Duodenal mucosa (tissue), 2 donors: ENCODE measurements around the gene CHMP5.

ENCODE experiments used
- H3K27ac ChIP-seq: one replicate; pipeline ENCODE4 v1.7.0; 2013; ENCODE audit warnings: low read depth, low read length
- H3K27me3 ChIP-seq, 2 donors: one replicate each; pipeline ENCODE4 v1.7.0; 2013; ENCODE audit warnings: low read length in 2 of 2, control low read depth in 1 of 2; ENCODE audit not compliant: insufficient read depth in 2 of 2, control insufficient read depth in 1 of 2
- H3K36me3 ChIP-seq, 2 donors: one replicate each; pipeline ENCODE4 v1.7.0; 2013; ENCODE audit warnings: low read length in 2 of 2, control low read depth in 1 of 2; ENCODE audit not compliant: insufficient read depth in 2 of 2, control insufficient read depth in 1 of 2
- H3K4me1 ChIP-seq, 2 donors: one replicate each; pipeline ENCODE4 v1.7.0; 2013; ENCODE audit warnings: low read length in 2 of 2, control low read depth in 1 of 2; ENCODE audit not compliant: insufficient read depth in 2 of 2, control insufficient read depth in 1 of 2
- H3K4me3 ChIP-seq, 2 donors: one replicate each; pipeline ENCODE4 v1.7.0; 2013; ENCODE audit warnings: low read length in 2 of 2, low read depth in 1 of 2
- H3K9ac ChIP-seq, 2 donors: one replicate each; pipeline ENCODE4 v1.7.0; 2013; ENCODE audit warnings: low read length in 2 of 2, low read depth in 1 of 2
- H3K9me3 ChIP-seq, 2 donors: one replicate each; pipeline ENCODE4 v1.7.0; 2013; ENCODE audit warnings: low read length in 2 of 2, control low read depth in 1 of 2; ENCODE audit not compliant: control insufficient read depth in 1 of 2

Gene CHMP5

DNA sequence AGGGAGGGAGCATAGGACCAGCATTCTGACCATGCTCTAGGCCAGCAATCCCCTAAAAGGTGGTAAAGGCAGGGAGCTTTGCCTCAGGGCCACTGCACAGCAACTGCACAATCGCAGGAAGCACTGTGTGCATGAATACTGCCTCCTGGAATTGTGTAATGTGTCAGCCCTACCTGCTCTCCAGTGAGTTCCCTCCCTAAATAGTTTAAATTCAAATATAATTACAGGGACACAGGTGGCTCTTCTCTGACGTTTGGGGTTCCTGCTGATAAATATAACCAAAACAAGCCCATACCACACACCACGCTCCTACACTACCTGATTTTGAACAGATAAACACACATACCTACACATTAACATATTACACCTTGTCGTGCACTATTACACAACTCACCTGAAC lies 9.4 kb upstream of the CHMP5 start:
- H3K36me3 ChIP-seq, result peaks cover 53 to 79% of the 10 kb centered on the region in 2 donors

DNA sequence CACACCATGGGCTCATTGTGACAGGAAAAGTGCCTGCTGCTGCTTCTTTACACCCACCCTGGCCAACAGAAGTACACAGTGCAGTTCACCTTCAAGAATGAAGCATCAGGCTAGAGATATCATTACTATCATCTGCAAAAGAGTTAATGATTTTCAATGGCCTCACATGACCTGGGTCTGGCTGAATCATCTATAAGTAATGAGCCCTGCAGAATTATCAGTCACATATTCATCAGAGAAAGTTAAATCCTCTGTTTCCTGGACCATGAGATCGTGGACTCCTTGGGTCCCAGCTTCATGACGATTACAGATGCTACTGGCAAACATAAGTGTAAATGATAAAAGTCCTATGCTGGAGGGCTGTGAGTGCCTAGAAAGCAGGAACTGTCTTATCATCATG lies 8.6 kb upstream of the CHMP5 start:
- no peaks in the 10 kb centered on the region for H3K9me3 ChIP-seq
- no peak overlapping the region for H3K9ac ChIP-seq
- H3K36me3 ChIP-seq, result peaks cover 59 to 85% of the 10 kb centered on the region in 2 donors
- H3K27ac ChIP-seq, result no peak overlapping the region
- no peaks in the 10 kb centered on the region for H3K4me1 ChIP-seq
- no peak overlapping the region for H3K4me3 ChIP-seq
- no peaks in the 10 kb centered on the region for H3K27me3 ChIP-seq

More for the DNA sequence above, 9.4 kb upstream of the CHMP5 start:
- Histone ChIP-seq H3K9ac (no peak overlapping the region), H3K27me3 (no peaks in the 10 kb centered on the region), H3K27ac (no peak overlapping the region), H3K4me1 (no peaks in the 10 kb centered on the region), H3K9me3 (no peaks in the 10 kb centered on the region), H3K4me3 (no peak overlapping the region)

DNA sequence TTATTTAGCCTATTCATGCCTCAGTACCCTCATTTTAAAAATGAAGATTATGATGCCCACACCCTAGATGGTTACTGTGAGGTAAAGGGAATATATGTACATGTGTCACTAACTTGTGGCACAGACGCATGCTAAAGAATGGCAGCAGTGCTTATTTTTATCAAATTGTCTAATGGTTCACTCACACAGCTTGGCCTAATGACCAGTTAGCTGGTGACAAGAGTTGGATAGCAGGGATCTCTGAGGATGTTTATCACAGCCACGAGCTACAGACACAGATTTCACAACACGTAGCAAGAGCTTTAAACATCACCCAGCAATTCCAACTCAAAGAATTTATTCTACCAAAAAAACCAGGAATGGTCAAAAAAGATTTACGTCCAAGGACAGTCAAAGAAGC lies 7.6 kb upstream of the CHMP5 start:
- Histone ChIP-seq H3K4me1 (no peaks in the 10 kb centered on the region), H3K36me3 (peaks cover 65 to 90% of the 10 kb centered on the region in 2 donors), H3K9ac (no peak overlapping the region)

DNA sequence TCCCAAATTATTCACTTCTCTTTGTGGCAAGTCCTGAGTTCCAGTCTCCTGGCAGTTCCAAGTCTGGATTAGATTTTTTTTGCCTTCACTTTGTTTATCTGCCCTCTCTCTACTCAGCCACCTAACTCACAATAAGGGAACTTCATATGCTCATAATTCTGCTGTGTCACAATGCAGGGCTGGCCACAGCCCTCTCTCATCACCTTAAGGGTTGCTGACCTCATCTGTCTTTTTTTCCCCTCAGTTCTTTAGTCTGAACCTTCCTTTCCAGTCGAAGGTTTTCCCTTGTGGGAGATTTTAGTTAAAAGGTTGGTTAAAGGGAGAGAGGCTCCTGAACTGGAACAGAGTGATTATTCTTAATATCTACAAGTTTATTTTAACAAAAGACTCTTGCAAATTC lies 4.5 kb upstream of the CHMP5 start:
- no peak overlapping the region for H3K4me3 ChIP-seq
- H3K27ac ChIP-seq, result no peak overlapping the region
- H3K9ac ChIP-seq, result no peak overlapping the region
- H3K9me3 ChIP-seq, result no peaks in the 10 kb centered on the region
- no peaks in the 10 kb centered on the region for H3K27me3 ChIP-seq
- peaks cover 46 to 61% of the 10 kb centered on the region in 2 donors for H3K36me3 ChIP-seq
- peaks cover 12 to 19% of the 10 kb centered on the region in 2 donors for H3K4me1 ChIP-seq

More for the DNA sequence above, 7.6 kb upstream of the CHMP5 start:
- Histone ChIP-seq H3K9me3 (no peaks in the 10 kb centered on the region), H3K27me3 (no peaks in the 10 kb centered on the region), H3K4me3 (no peak overlapping the region), H3K27ac (no peak overlapping the region)

DNA sequence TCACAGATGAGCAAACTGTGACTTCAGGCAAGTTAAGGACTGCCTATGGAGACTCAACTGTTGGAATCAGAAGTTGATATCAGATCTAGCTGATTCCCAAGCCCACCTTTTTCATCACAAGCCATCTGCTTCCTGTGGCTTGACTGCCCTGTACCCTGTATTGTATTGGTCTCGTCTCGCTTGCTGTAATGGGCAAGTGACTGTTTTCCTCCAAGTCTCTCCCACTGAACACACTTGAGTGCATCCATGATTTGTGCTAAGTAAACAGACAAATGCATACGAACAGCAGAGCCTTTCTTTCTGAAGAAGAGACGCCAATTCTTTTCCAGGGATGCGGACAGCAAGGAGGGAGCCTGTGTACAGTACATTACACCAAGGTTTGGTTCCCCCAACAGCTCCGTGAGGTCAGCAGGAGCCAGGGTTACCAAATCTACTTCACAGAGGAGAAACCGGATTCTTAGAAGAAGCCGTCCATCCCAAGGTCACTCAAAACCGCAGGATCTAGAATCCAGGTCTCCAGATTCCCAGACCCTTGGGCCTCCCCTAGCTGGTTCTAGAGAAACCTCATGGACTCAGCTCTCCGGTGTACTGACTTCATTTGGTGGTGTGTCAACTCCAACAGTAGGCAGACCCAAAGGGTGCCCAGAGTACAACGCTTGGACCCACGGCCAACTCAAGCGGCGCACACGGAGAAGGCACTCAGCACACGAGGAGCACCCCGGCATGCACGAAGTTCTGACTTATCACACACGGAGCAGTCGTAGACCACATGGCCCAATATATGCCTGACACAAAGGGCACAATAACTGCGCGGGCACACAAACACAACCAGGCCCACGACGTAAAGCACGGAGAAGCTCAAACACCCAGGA lies 1.5 kb upstream of the CHMP5 start:
- H3K27ac ChIP-seq, result peak overlapping the region; percentile 84
- peak overlapping the region; percentile 98 to 99 for H3K4me3 ChIP-seq
- H3K27me3 ChIP-seq, result no peaks in the 10 kb centered on the region
- peaks cover 43 to 52% of the 10 kb centered on the region in 2 donors for H3K36me3 ChIP-seq
- peak overlapping the region; percentile 96 to 98 for H3K9ac ChIP-seq
- no peaks in the 10 kb centered on the region for H3K9me3 ChIP-seq
- peaks cover 24 to 33% of the 10 kb centered on the region in 2 donors for H3K4me1 ChIP-seq

DNA sequence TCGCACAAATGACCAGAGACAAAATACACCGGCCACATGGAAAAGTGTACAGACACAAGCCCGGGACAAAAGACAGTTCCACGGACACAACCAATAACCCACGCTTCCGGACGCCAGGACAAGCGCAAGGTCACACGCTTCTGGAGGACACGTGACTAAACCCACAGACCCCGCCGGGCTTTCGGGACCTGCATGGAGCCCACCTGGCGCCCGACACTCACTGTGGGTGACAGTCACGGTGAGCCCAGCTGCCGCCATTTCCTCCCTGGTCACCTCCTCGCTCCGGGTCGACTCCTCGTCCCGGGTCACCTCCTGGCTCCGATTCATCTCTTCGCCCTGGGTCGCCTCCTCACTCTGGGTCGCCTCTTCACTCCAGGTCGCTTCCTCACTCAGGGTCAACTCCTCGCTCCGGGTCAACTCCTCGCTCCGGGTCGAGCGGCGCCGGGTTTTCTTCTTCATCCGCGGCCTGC lies 811 bp upstream of the CHMP5 start:
- no peaks in the 10 kb centered on the region for H3K27me3 ChIP-seq
- peaks cover 38 to 49% of the 10 kb centered on the region in 2 donors for H3K36me3 ChIP-seq
- H3K4me1 ChIP-seq, result peaks cover 24 to 33% of the 10 kb centered on the region in 2 donors
- H3K9me3 ChIP-seq, result no peaks in the 10 kb centered on the region
- H3K27ac ChIP-seq, result peak overlapping the region; percentile 84
- peak overlapping the region; percentile 96 to 98 for H3K9ac ChIP-seq
- H3K4me3 ChIP-seq, result peak overlapping the region; percentile 98 to 99

DNA sequence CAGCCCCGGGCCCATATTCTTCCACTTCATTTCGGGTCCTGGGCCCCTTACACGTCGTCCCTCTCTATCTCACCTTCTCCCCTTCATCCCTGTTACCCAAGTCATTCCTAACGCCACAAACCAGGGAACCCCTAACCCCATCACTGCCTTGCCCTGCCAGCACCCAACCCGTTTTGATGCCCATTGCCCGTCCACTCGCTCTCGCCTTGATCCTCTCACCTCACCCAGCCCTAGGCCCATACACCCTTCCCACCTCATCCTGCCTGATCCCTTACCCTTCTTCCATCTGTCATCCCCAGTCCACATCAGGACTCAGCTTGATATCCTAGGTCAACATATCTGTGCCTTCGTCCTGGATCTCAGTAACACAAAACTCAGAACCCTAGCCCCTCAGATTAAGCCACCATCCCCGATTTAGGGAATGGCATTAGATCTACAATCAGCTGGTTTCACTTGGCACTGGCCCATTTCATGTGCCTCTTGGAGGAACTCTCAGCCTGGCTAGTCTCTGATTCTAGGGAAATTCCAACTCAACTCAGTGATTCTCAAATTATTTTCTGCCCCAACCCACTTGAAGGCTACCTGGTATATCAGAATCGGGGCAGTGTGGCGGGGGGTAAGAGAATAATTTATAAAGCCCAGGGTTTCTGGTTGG lies 489 bp downstream of the CHMP5 start:
- Histone ChIP-seq H3K9me3 (no peaks in the 10 kb centered on the region), H3K4me1 (peaks cover 24 to 33% of the 10 kb centered on the region in 2 donors), H3K9ac (peak overlapping the region; percentile 82 to 94), H3K27me3 (no peaks in the 10 kb centered on the region), H3K4me3 (peak overlapping the region; percentile 94 to 97), H3K36me3 (peaks cover 31 to 47% of the 10 kb centered on the region in 2 donors), H3K27ac (peak overlapping the region; percentile 76)

DNA sequence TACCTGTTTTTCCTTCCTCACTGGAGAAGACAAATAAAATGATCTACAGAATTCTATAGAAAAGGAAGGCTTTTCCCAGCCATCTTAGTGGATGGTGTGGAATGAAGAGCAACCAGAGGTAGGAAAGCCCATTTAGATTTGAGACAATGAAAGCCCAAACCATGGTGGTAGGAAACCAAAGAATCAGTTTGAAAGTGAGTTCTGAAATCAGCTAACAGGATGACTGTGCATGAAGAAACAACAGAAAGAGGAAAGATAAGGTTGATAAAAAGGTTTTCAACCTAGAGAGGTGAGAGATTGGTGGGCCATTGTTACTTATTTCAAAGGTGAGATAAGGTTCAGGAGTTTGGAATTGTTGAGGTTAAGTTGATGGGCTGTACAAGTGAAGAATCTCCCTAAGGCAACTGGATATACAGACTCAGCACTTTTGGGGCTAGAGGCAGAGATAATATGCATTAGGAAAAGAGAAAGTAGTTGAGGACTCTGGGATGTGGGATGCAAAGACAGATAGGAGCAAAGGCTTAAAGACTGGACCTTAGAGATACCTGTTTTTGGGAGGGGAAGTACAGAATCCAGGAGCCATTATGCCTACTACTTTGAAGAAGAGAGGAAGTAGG lies 2.4 kb downstream of the CHMP5 start:
- Histone ChIP-seq H3K4me1 (peaks cover 24 to 38% of the 10 kb centered on the region in 2 donors), H3K4me3 (no peak overlapping the region), H3K36me3 (peaks cover 23 to 49% of the 10 kb centered on the region in 2 donors), H3K9me3 (no peaks in the 10 kb centered on the region), H3K27me3 (no peaks in the 10 kb centered on the region), H3K9ac (no peak overlapping the region), H3K27ac (no peak overlapping the region)

DNA sequence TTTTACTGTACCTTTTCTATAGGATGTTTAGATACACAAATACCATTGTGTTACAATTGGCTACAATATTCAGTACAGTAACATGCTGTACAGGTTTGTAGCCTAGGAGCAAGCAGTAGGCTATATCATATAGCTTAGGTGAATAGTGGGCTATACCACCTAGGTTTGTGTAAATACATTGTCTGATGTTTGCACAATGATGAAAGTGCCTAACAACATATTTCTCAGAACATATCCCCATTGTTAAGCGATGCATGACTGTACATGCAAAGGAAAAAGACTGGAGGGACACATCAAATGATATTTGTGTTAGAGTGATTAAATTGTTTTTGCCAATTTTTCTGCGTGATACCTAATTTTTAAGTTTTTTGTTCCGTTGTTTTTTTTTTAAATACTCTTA lies 5.3 kb downstream of the CHMP5 start:
- peaks cover 14 to 22% of the 10 kb centered on the region in 2 donors for H3K4me1 ChIP-seq
- no peak overlapping the region for H3K9ac ChIP-seq
- peaks cover 26 to 63% of the 10 kb centered on the region in 2 donors for H3K36me3 ChIP-seq
- no peaks in the 10 kb centered on the region for H3K9me3 ChIP-seq
- no peaks in the 10 kb centered on the region for H3K27me3 ChIP-seq
- H3K4me3 ChIP-seq, result no peak overlapping the region
- no peak overlapping the region for H3K27ac ChIP-seq

DNA sequence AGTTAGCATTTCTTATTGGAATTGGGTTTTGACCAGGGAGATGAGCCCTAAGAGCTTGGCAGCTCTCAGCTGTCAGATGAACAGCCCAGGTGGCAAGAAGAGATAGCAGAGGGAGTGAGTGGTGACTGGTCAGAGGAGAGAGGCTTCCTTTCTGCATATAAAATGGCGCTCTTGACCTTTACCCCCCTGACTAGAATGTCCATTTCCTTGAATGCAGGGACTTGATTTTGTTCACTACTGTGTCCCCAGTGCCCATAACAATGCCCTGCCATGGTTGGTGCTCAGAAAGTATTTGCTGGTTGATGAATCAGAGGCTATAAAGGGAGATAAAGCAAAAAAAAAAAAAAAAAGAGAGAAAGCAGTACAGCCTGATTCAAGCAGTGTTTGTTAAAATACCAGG lies 7.2 kb downstream of the CHMP5 start:
- peaks cover 0 to 5% of the 10 kb centered on the region in 2 donors for H3K4me1 ChIP-seq
- H3K4me3 ChIP-seq, result no peak overlapping the region
- no peaks in the 10 kb centered on the region for H3K9me3 ChIP-seq
- H3K27me3 ChIP-seq, result no peaks in the 10 kb centered on the region
- H3K9ac ChIP-seq, result no peak overlapping the region
- H3K27ac ChIP-seq, result no peak overlapping the region
- H3K36me3 ChIP-seq, result peaks cover 30 to 73% of the 10 kb centered on the region in 2 donors
